HEK293 (cell line): Measurements from ENCODE around the gene CLIC4.

Experiments used
- CTCF ChIA-PET: fragments of 350-600 bp; formaldehyde crosslinking; extraction: SDS; loops from one replicate; lab custom pipeline; 2021; ENCODE audit warnings: antibody characterized with exemption; lab: Yijun Ruan, JAX
- POLR2A ChIA-PET: fragments of 300-600 bp; formaldehyde crosslinking; extraction: SDS; loops from one replicate; lab custom pipeline; 2020; ENCODE audit warnings: antibody characterized with exemption, inconsistent platforms; lab: Yijun Ruan, JAX
- H3K27ac ChIP-seq: fragments of 200-500 bp; sonication (Bioruptor generic); 2 replicates; pipeline ENCODE4 v1.5.1; 2014; ENCODE audit warnings: low read depth, low read length, control low read depth, inconsistent platforms; ENCODE audit errors: extremely low read depth
- H3K36me3 ChIP-seq, 2 experiments: fragments of 200-500 bp in 1 of 2; sonication (Bioruptor generic) in 1 of 2; 1 replicate in 1 of 2; 2 replicates in 1 of 2; pipeline ENCODE4 v1.5.1; 2014 to 2017; ENCODE audit warnings: inconsistent platforms in 2 of 2, low read length in 2 of 2; ENCODE audit not compliant: control insufficient read depth in 2 of 2, insufficient read depth in 1 of 2
- H3K4me1 ChIP-seq: fragments of 200-500 bp; sonication (Bioruptor generic); 2 replicates; pipeline ENCODE4 v1.5.1; 2014; ENCODE audit warnings: mild to moderate bottlenecking, low read length, inconsistent platforms; ENCODE audit not compliant: control insufficient read depth, insufficient read depth
- H3K4me3 ChIP-seq: 2 replicates; pipeline ENCODE4 v1.5.1; 2011; ENCODE audit warnings: low read depth, mild to moderate bottlenecking, control low read depth, low read length, moderate library complexity
- H3K9me3 ChIP-seq: fragments of 200-500 bp; sonication (Bioruptor generic); 2 replicates; pipeline ENCODE4 v1.5.1; 2014; ENCODE audit warnings: low read depth, low read length, inconsistent platforms; ENCODE audit not compliant: control insufficient read depth, insufficient read depth
- ZBTB20 ChIP-seq: fragments of 450-650 bp; formaldehyde crosslinking; IDR thresholded peaks from 2 replicates; pipeline ENCODE4 v1.5.1; 2016; ENCODE audit warnings: missing biosample characterization, missing genetic modification characterization
- ZNF121 ChIP-seq: fragments of 450-650 bp; formaldehyde crosslinking; IDR thresholded peaks from 2 replicates; pipeline ENCODE4 v1.5.1; 2016; ENCODE audit warnings: missing biosample characterization, missing genetic modification characterization
- ZNF2 ChIP-seq: fragments of 450-650 bp; formaldehyde crosslinking; IDR thresholded peaks from 2 replicates; pipeline ENCODE4 v1.5.1; 2016; ENCODE audit warnings: missing biosample characterization, missing genetic modification characterization
- ZNF248 ChIP-seq: fragments of 450-650 bp; formaldehyde crosslinking; IDR thresholded peaks from 2 replicates; pipeline ENCODE4 v1.5.1; 2017; ENCODE audit warnings: missing biosample characterization, missing genetic modification characterization
- ZNF362 ChIP-seq: fragments of 450-650 bp; formaldehyde crosslinking; IDR thresholded peaks from 2 replicates; pipeline ENCODE4 v1.5.1; 2016; ENCODE audit warnings: missing biosample characterization, missing genetic modification characterization
- ZNF37A ChIP-seq: fragments of 450-650 bp; IDR thresholded peaks from 2 replicates; pipeline ENCODE4 v1.5.1; 2018; ENCODE audit warnings: missing biosample characterization, missing genetic modification characterization
- ZNF518A ChIP-seq: fragments of 450-650 bp; formaldehyde crosslinking; conservative IDR thresholded peaks from 2 replicates; pipeline ENCODE4 v1.5.1; 2016; ENCODE audit warnings: low read depth, missing biosample characterization, missing genetic modification characterization
- ZNF654 ChIP-seq: fragments of 450-650 bp; formaldehyde crosslinking; IDR thresholded peaks from 2 replicates; pipeline ENCODE4 v1.5.1; 2016; ENCODE audit warnings: low read depth, missing biosample characterization, missing genetic modification characterization
- ZNF660 ChIP-seq: fragments of 450-650 bp; IDR thresholded peaks from 2 replicates; pipeline ENCODE4 v1.5.1; 2018; ENCODE audit warnings: missing biosample characterization, mild to moderate bottlenecking, missing genetic modification characterization
- ZNF692 ChIP-seq: fragments of 450-650 bp; formaldehyde crosslinking; IDR thresholded peaks from 2 replicates; pipeline ENCODE4 v1.5.1; 2016; ENCODE audit warnings: missing biosample characterization, missing genetic modification characterization
- ZNF777 ChIP-seq: fragments of 450-650 bp; formaldehyde crosslinking; IDR thresholded peaks from 2 replicates; pipeline ENCODE4 v1.5.1; 2017; ENCODE audit warnings: missing biosample characterization, missing genetic modification characterization, borderline replicate concordance
- TF ChIP-seq, protein P1 (sequence below): IDR thresholded peaks from 2 replicates; pipeline ENCODE4 v1.6.1; 2011; ENCODE audit warnings: mild to moderate bottlenecking, low read depth, low read length, borderline replicate concordance
- TF ChIP-seq, protein P2 (sequence below): fragments of 450-650 bp; formaldehyde crosslinking; IDR thresholded peaks from 2 replicates; pipeline ENCODE4 v1.5.1; 2016; ENCODE audit warnings: missing biosample characterization, missing genetic modification characterization
- TF ChIP-seq, protein P3 (sequence below): fragments of 450-650 bp; formaldehyde crosslinking; conservative IDR thresholded peaks from 2 replicates; pipeline ENCODE4 v1.5.1; 2016; ENCODE audit warnings: low read depth, missing biosample characterization, missing genetic modification characterization
- TF ChIP-seq, protein P4 (sequence below): fragments of 450-650 bp; formaldehyde crosslinking; IDR thresholded peaks from 2 replicates; pipeline ENCODE4 v1.5.1; 2016; ENCODE audit warnings: missing biosample characterization, missing genetic modification characterization
- TF ChIP-seq, protein P5 (sequence below): fragments of 450-650 bp; IDR thresholded peaks from 2 replicates; pipeline ENCODE4 v1.5.1; 2018; ENCODE audit warnings: missing biosample characterization, missing genetic modification characterization

Gene CLIC4

DNA sequence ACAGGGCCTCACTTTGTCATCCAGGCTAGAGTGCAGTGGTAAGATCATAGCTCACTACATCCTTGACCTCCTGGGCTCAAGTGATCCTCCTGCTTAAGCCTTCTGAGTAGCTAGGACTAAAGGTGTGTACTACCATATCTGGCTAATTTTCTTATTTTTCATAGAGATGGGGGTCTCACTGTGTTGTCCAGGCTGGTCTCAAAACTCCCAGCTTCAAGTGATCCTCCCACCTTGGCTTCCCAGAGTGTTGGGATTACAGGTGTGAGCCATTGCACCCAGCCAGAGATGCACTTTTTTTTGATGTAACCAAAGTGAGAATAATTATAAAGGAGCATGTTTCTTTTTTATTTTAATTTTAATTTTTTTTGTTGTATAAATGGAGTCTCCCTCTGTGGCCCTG lies 28.4 kb downstream of the CLIC4 start:
- Histone ChIP-seq H3K36me3 (no peaks in the 10 kb centered on the region; a peak in 1 of 3 replicates), H3K4me3 (no peak overlapping the region), H3K9me3 (no peaks in the 10 kb centered on the region), H3K27ac (no peak overlapping the region), H3K4me1 (peaks cover 16% of the 10 kb centered on the region)
- ChIA-PET CTCF (interaction anchor here (0.9 to 1.2 kb wide), 2 partner anchors 57 to 90 kb away, joined by 3 to 4 read pairs; no protein-coding TSS in a partner anchor), POLR2A (interaction anchor here (0.8 kb wide), 1 partner anchor 10 kb away, joined by 11 read pairs; no protein-coding TSS in a partner anchor)
- peak; percentile 74; the same call in 1 of the 2 replicates for TF ChIP-seq ZNF121
- no peak for TF ChIP-seq ZNF692 (tag by site-specific recombination)
- TF ChIP-seq, protein P1, sequence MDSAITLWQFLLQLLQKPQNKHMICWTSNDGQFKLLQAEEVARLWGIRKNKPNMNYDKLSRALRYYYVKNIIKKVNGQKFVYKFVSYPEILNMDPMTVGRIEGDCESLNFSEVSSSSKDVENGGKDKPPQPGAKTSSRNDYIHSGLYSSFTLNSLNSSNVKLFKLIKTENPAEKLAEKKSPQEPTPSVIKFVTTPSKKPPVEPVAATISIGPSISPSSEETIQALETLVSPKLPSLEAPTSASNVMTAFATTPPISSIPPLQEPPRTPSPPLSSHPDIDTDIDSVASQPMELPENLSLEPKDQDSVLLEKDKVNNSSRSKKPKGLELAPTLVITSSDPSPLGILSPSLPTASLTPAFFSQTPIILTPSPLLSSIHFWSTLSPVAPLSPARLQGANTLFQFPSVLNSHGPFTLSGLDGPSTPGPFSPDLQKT: no peak
- no peak for TF ChIP-seq ZNF37A (tag by site-specific recombination)
- TF ChIP-seq ZNF362: peak; percentile 7; the same call in 1 of the 2 replicates
- TF ChIP-seq ZNF2: no peak
- no peak for TF ChIP-seq ZNF248 (tag by site-specific recombination)
- TF ChIP-seq ZNF654 (tag by site-specific recombination): no peak
- TF ChIP-seq ZBTB20 (tag by site-specific recombination): no peak
- TF ChIP-seq, protein P2, sequence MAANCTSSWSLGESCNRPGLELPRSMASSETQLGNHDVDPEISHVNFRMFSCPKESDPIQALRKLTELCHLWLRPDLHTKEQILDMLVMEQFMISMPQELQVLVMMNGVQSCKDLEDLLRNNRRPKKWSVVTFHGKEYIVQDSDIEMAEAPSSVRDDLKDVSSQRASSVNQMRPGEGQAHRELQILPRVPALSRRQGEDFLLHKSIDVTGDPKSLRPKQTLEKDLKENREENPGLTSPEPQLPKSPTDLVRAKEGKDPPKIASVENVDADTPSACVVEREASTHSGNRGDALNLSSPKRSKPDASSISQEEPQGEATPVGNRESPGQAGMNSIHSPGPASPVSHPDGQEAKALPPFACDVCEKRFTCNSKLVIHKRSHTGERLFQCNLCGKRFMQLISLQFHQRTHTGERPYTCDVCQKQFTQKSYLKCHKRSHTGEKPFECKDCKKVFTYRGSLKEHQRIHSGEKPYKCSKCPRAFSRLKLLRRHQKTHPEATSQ: no peak
- TF ChIP-seq ZNF518A (tag by site-specific recombination): no peak
- TF ChIP-seq, protein P3, sequence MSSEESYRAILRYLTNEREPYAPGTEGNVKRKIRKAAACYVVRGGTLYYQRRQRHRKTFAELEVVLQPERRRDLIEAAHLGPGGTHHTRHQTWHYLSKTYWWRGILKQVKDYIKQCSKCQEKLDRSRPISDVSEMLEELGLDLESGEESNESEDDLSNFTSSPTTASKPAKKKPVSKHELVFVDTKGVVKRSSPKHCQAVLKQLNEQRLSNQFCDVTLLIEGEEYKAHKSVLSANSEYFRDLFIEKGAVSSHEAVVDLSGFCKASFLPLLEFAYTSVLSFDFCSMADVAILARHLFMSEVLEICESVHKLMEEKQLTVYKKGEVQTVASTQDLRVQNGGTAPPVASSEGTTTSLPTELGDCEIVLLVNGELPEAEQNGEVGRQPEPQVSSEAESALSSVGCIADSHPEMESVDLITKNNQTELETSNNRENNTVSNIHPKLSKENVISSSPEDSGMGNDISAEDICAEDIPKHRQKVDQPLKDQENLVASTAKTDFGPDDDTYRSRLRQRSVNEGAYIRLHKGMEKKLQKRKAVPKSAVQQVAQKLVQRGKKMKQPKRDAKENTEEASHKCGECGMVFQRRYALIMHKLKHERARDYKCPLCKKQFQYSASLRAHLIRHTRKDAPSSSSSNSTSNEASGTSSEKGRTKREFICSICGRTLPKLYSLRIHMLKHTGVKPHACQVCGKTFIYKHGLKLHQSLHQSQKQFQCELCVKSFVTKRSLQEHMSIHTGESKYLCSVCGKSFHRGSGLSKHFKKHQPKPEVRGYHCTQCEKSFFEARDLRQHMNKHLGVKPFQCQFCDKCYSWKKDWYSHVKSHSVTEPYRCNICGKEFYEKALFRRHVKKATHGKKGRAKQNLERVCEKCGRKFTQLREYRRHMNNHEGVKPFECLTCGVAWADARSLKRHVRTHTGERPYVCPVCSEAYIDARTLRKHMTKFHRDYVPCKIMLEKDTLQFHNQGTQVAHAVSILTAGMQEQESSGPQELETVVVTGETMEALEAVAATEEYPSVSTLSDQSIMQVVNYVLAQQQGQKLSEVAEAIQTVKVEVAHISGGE (tag by site-specific recombination): no peak
- TF ChIP-seq, protein P4, sequence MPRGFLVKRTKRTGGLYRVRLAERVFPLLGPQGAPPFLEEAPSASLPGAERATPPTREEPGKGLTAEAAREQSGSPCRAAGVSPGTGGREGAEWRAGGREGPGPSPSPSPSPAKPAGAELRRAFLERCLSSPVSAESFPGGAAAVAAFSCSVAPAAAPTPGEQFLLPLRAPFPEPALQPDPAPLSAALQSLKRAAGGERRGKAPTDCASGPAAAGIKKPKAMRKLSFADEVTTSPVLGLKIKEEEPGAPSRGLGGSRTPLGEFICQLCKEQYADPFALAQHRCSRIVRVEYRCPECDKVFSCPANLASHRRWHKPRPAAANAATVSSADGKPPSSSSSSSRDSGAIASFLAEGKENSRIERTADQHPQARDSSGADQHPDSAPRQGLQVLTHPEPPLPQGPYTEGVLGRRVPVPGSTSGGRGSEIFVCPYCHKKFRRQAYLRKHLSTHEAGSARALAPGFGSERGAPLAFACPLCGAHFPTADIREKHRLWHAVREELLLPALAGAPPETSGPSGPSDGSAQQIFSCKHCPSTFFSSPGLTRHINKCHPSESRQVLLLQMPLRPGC (tag by site-specific recombination): no peak
- no peak for TF ChIP-seq ZNF660 (tag by site-specific recombination)
- TF ChIP-seq ZNF777 (tag by site-specific recombination): no peak
- TF ChIP-seq, protein P5, sequence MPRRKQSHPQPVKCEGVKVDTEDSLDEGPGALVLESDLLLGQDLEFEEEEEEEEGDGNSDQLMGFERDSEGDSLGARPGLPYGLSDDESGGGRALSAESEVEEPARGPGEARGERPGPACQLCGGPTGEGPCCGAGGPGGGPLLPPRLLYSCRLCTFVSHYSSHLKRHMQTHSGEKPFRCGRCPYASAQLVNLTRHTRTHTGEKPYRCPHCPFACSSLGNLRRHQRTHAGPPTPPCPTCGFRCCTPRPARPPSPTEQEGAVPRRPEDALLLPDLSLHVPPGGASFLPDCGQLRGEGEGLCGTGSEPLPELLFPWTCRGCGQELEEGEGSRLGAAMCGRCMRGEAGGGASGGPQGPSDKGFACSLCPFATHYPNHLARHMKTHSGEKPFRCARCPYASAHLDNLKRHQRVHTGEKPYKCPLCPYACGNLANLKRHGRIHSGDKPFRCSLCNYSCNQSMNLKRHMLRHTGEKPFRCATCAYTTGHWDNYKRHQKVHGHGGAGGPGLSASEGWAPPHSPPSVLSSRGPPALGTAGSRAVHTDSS (tag by site-specific recombination): no peak
